Cardiac septum (tissue), 1 donor: ENCODE data around the gene SMPX. TPM values are rescaled to one million over a fixed set of nuclear protein-coding genes. Genes with fewer than 3 reads are reported as not detected.
"Not testable (repeated sequence)": the region's sequence is repeated elsewhere in the genome, so short reads cannot be mapped to it uniquely, and the experiment has no call there.

Source experiments
- DNase-seq: peaks from one replicate; pipeline ENCODE4 v3.0.0-alpha.2; 2020; ENCODE audit warnings: low spot score
- intact Hi-C: fragments of 100-400 bp; cut with DNase I; formaldehyde crosslinking; loops from one replicate; pipeline ENCODE4 v1.14.0; 2022
- long read RNA-seq: library from polyadenylated mRNA; unstranded; transcript quantifications from one replicate; pipeline ENCODE4 v2.0.0, GENCODE V29; 2021
- total RNA-seq: library from RNA; stranded (reverse); fragmentation: NEBNext Ultra II Directional; extraction: Animal tissue kit (Norgen Biotek cat#: 25700); gene quantifications from one replicate; pipeline ENCODE4 v1.2.1, GENCODE V29; 2021
- donor health status: DM: no; HTN: no; CAD: no.

Gene SMPX
- 732 TPM for total RNA-seq
- long read RNA-seq, transcript SMPX-203 (5 exons, 891 nt) = major isoform, 243 of 283 reads
- long read RNA-seq, partial matches to known transcripts = 21 of 283 reads
- long read RNA-seq, other reads (novel, unspliced or antisense) = 19 of 283 reads

- no peak for DNase-seq
- intact Hi-C loops = loop anchor here (5.0 to 10.0 kb wide), 2 partner anchors 39 to 187 kb away; partner anchors contain the start of gene SMS
These were observed at the start of gene SMPX for GRCh38 chrX:21757960-21758359. Gene SMPX, minus strand, starts transcription at chrX:21758116. Its CDS starts 3,826 bp downstream, at chrX:21754290.

GRCh38 chrX:21806691-21807090 is 48.8 kb upstream of the SMPX start:
- intact Hi-C loops = no loop called here
- no peak for DNase-seq

GRCh38 chrX:21802839-21803238 is 44.9 kb upstream of the SMPX start:
- intact Hi-C loops = no loop called here
- DNase-seq = no peak

GRCh38 chrX:21802054-21802670 is 44.2 kb upstream of the SMPX start:
- DNase-seq = no peak
- intact Hi-C loops = no loop called here

- no peak for DNase-seq
- intact Hi-C loops = no loop called here
These were observed 42.4 kb upstream of the SMPX start for GRCh38 chrX:21800344-21800770.

GRCh38 chrX:21799767-21800166 is 41.9 kb upstream of the SMPX start:
- intact Hi-C loops = loop anchor here (5.0 kb wide), 1 partner anchor 42 kb away; the partner anchor contains the start of gene SMPX

GRCh38 chrX:21798677-21799219 is 40.8 kb upstream of the SMPX start:
- intact Hi-C loops = loop anchor here (5.0 kb wide), 1 partner anchor 41 kb away; the partner anchor contains the start of gene SMPX
- no peak for DNase-seq

More at GRCh38 chrX:21799767-21800166, 41.9 kb upstream of the SMPX start:
- no peak for DNase-seq

- intact Hi-C loops = no loop called here
- DNase-seq = no peak
These were observed 24.1 kb upstream of the SMPX start for GRCh38 chrX:21781976-21782375.

GRCh38 chrX:21781525-21781924 is 23.6 kb upstream of the SMPX start:
- intact Hi-C loops = no loop called here
- DNase-seq = no peak

GRCh38 chrX:21779095-21779494 is 21.2 kb upstream of the SMPX start:
- DNase-seq = no peak
- intact Hi-C loops = no loop called here

- intact Hi-C loops = no loop called here
- no peak for DNase-seq
These were observed 20.3 kb upstream of the SMPX start for GRCh38 chrX:21778236-21778635.

- DNase-seq, intact Hi-C loops: not testable (repeated sequence)
These were observed 17.2 kb upstream of the SMPX start for GRCh38 chrX:21775128-21775527.

GRCh38 chrX:21773036-21773435 is 15.1 kb upstream of the SMPX start:
- DNase-seq, intact Hi-C loops: not testable (repeated sequence)

- no peak for DNase-seq
- intact Hi-C loops = no loop called here
These were observed 12.9 kb upstream of the SMPX start for GRCh38 chrX:21770631-21771321.

- intact Hi-C loops = no loop called here
- DNase-seq = no peak
These were observed 8.2 kb upstream of the SMPX start for GRCh38 chrX:21766101-21766500.

GRCh38 chrX:21764008-21764407 is 6.1 kb upstream of the SMPX start:
- intact Hi-C loops = no loop called here
- no peak for DNase-seq

GRCh38 chrX:21758488-21758887 is 572 bp upstream of the SMPX start:
- intact Hi-C loops = loop anchor here (5.0 to 10.0 kb wide), 2 partner anchors 39 to 186 kb away; partner anchors contain the start of gene SMS
- no peak for DNase-seq

- intact Hi-C loops = loop anchor here (5.0 to 10.0 kb wide), 2 partner anchors 40 to 188 kb away; partner anchors contain the start of gene SMS
These were observed 959 bp downstream of the SMPX start for GRCh38 chrX:21756785-21757529.

GRCh38 chrX:21749924-21750323 is 8.0 kb downstream of the SMPX start:
- no peak for DNase-seq
- intact Hi-C loops = loop anchor here (10.0 kb wide), 2 partner anchors 195 to 1225 kb away; partner anchors contain the start of gene SMS

More at GRCh38 chrX:21756785-21757529, 959 bp downstream of the SMPX start:
- DNase-seq = no peak
